HCT116 (cell line): ENCODE measurements around the gene SLC25A29. TPM values are rescaled to one million over a fixed set of nuclear protein-coding genes. Genes with fewer than 3 reads are reported as not detected.

ENCODE experiments used
- ATAC-seq: fragments of 200-7000 bp; cut with Tn5 transposase; 2 replicates; pipeline ENCODE4 v1.9.1; 2020; ENCODE audit warnings: mild to moderate bottlenecking, moderate library complexity
- BruUV-seq: library from RNA; stranded (reverse); fragments of 400-500 nt; replicated peaks from 2 replicates; lab custom pipeline; 2021; lab: Mats Ljungman, UMichigan
- CTCF ChIA-PET: fragments of 300-600 bp; sonication (Branson Sonifier 250); formaldehyde crosslinking; loops from one replicate; lab custom pipeline; 2021; ENCODE audit warnings: antibody characterized with exemption; lab: Charles Lee
- POLR2A ChIA-PET: fragments of 300-600, 350-600 bp; sonication (Branson Sonifier 250); formaldehyde crosslinking; loops from one replicate; lab custom pipeline; 2021; ENCODE audit warnings: antibody characterized with exemption; lab: Charles Lee
- RAD21 ChIA-PET, 2 experiments: fragments of 300-600 bp; sonication (Branson Sonifier 250); formaldehyde crosslinking; loops; one replicate each; lab custom pipeline; 2023; ENCODE audit warnings: low total read pairs in 2 of 2; ENCODE audit not compliant: uncharacterized antibody in 2 of 2, unreplicated experiment in 2 of 2, low non-redundant PET in 1 of 2; lab: Charles Lee
- DNase-seq: peaks from one replicate; pipeline ENCODE4 v3.0.0-alpha.2; 2010; ENCODE audit warnings: low read depth, low spot score
- H2AFZ ChIP-seq: fragments of 200-600 bp; shearing (Covaris generic), sonication (generic); 2 replicates; pipeline ENCODE4 v1.6.1; 2017; ENCODE audit warnings: low read depth, mixed run types, mixed read lengths, antibody characterized with exemption, low read length; ENCODE audit not compliant: poor library complexity, severe bottlenecking
- H3K27ac ChIP-seq: 2 replicates; pipeline ENCODE4 v1.5.1; 2012; ENCODE audit warnings: low read depth, low read length
- H3K27me3 ChIP-seq: fragments of 200-600 bp; sonication (generic); 2 replicates; pipeline ENCODE4 v1.6.1; 2016; ENCODE audit warnings: mixed run types, low read length, mixed read lengths; ENCODE audit not compliant: insufficient read depth
- H3K36me3 ChIP-seq, 2 experiments: fragments of 200-500 bp in 1 of 2; fragments of 200-600 bp in 1 of 2; sonication (Bioruptor generic) in 1 of 2; sonication (generic) in 1 of 2; 2 replicates each; pipeline versions ENCODE4 v1.5.1 to v1.6.1; 2014 to 2016; ENCODE audit warnings: low read length in 2 of 2, inconsistent platforms in 1 of 2, mixed read lengths in 1 of 2, mixed run types in 1 of 2; ENCODE audit not compliant: insufficient read depth in 2 of 2, control insufficient read depth in 1 of 2
- H3K4me1 ChIP-seq, 2 experiments: fragments of 200-600 bp in 1 of 2; sonication (generic) in 1 of 2; 2 replicates each; pipeline versions ENCODE4 v1.5.1 to v1.6.1; 2012 to 2017; ENCODE audit warnings: low read length in 2 of 2, inconsistent platforms in 1 of 2, mild to moderate bottlenecking in 1 of 2, mixed read lengths in 1 of 2, mixed run types in 1 of 2, moderate library complexity in 1 of 2; ENCODE audit not compliant: insufficient read depth in 2 of 2, control insufficient read depth in 1 of 2
- H3K4me2 ChIP-seq: fragments of 200-600 bp; sonication (generic); 2 replicates; pipeline ENCODE4 v1.6.1; 2017; ENCODE audit warnings: mixed run types, low read length, mixed read lengths
- H3K4me3 ChIP-seq, 2 experiments: fragments of 200-600 bp in 1 of 2; sonication (generic) in 1 of 2; replicated peaks in 1 of 2; 2 replicates each; pipeline ENCODE4 v1.5.1; 2011 to 2016; ENCODE audit warnings: low read length in 2 of 2, control low read depth in 1 of 2, low read depth in 1 of 2, mild to moderate bottlenecking in 1 of 2, mixed read lengths in 1 of 2, mixed run types in 1 of 2
- H3K79me2 ChIP-seq: fragments of 200-600 bp; sonication (generic); 2 replicates; pipeline ENCODE4 v1.6.1; 2017; ENCODE audit warnings: mild to moderate bottlenecking, mixed run types, low read length, moderate library complexity, mixed read lengths; ENCODE audit not compliant: insufficient read depth
- H3K9ac ChIP-seq: fragments of 200-600 bp; sonication (generic); 2 replicates; pipeline ENCODE4 v1.6.1; 2016; ENCODE audit warnings: low read length, mixed read lengths
- H3K9me2 ChIP-seq: fragments of 200-600 bp; sonication (generic), shearing (Covaris generic); 2 replicates; pipeline ENCODE4 v1.6.1; 2017; ENCODE audit warnings: mixed run types, mild to moderate bottlenecking, moderate library complexity; ENCODE audit not compliant: insufficient read depth
- H3K9me3 ChIP-seq, 2 experiments: fragments of 200-500 bp in 1 of 2; fragments of 200-600 bp in 1 of 2; sonication (Bioruptor generic) in 1 of 2; sonication (generic) in 1 of 2; 2 replicates each; pipeline ENCODE4 v1.6.1; 2014 to 2017; ENCODE audit warnings: low read length in 2 of 2, mixed read lengths in 2 of 2, inconsistent platforms in 1 of 2, low read depth in 1 of 2, mild to moderate bottlenecking in 1 of 2, mixed run types in 1 of 2, moderate library complexity in 1 of 2; ENCODE audit not compliant: control insufficient read depth in 1 of 2, insufficient read depth in 1 of 2
- H4K20me1 ChIP-seq: fragments of 200-600 bp; sonication (generic), shearing (Covaris generic); 2 replicates; pipeline ENCODE4 v1.6.1; 2017; ENCODE audit warnings: mixed run types, mild to moderate bottlenecking, moderate library complexity; ENCODE audit not compliant: insufficient read depth
- ATF3 ChIP-seq: IDR thresholded peaks from 2 replicates; pipeline ENCODE4 v1.6.1; 2012
- CBX3 ChIP-seq: IDR thresholded peaks from 2 replicates; pipeline ENCODE4 v1.6.1; 2012; ENCODE audit warnings: low read depth
- EGR1 ChIP-seq: IDR thresholded peaks from 2 replicates; pipeline ENCODE4 v1.6.1; 2012; ENCODE audit warnings: low read depth
- ELF1 ChIP-seq: IDR thresholded peaks from 2 replicates; pipeline ENCODE4 v1.6.1; 2012; ENCODE audit warnings: low read depth, borderline replicate concordance
- EZH2 ChIP-seq: fragments of 200-600 bp; sonication (generic); IDR thresholded peaks from 2 replicates; pipeline ENCODE4 v1.6.1; 2017; ENCODE audit warnings: antibody characterized with exemption, mixed run types
- EZH2phosphoT487 ChIP-seq: fragments of 200-600 bp; IDR thresholded peaks from 2 replicates; pipeline ENCODE4 v1.6.1; 2018; ENCODE audit warnings: antibody characterized with exemption, borderline replicate concordance
- JUND ChIP-seq: IDR thresholded peaks from 2 replicates; pipeline ENCODE4 v1.6.1; 2012
- POLR2AphosphoS5 ChIP-seq: IDR thresholded peaks from 2 replicates; pipeline ENCODE4 v1.6.1; 2011; ENCODE audit warnings: mild to moderate bottlenecking, low read depth, low read length, moderate library complexity
- SP1 ChIP-seq: IDR thresholded peaks from 2 replicates; pipeline ENCODE4 v1.6.1; 2012; ENCODE audit warnings: low read depth
- TCF7L2 ChIP-seq: IDR thresholded peaks from 2 replicates; pipeline ENCODE4 v1.7.0; 2011; ENCODE audit warnings: borderline replicate concordance, inconsistent platforms; ENCODE audit not compliant: insufficient read depth, insufficient read length; ENCODE audit errors: extremely low read depth
- YY1 ChIP-seq: IDR thresholded peaks from 2 replicates; pipeline ENCODE4 v1.6.1; 2011; ENCODE audit warnings: low read length, low read depth, moderate library complexity, mild to moderate bottlenecking; ENCODE audit not compliant: insufficient replicate concordance; ENCODE audit errors: extremely low read depth
- ZBTB33 ChIP-seq: IDR thresholded peaks from 2 replicates; pipeline ENCODE4 v1.6.1; 2011; ENCODE audit warnings: mild to moderate bottlenecking, low read length, moderate library complexity; ENCODE audit not compliant: insufficient replicate concordance; ENCODE audit errors: extremely low read depth
- intact Hi-C: fragments of 100-400 bp; cut with micrococcal nuclease; formaldehyde crosslinking; loops from 2 replicates; pipeline ENCODE4 v1.10.0; 2022
- total RNA-seq: library from RNA; stranded (reverse); gene quantifications from one replicate; pipeline ENCODE4 v1.2.1, GENCODE V29; 2021; ENCODE audit not compliant: unreplicated experiment
- TF ChIP-seq, protein P1 (sequence below), 3 experiments: fragments of 200-600 bp in 1 of 3; sonication (generic) in 1 of 3; IDR thresholded peaks in 2 of 3; conservative IDR thresholded peaks in 1 of 3; 2 replicates each; pipeline ENCODE4 v1.5.1; 2012 to 2017; ENCODE audit warnings: low read depth in 2 of 3, low read length in 2 of 3, antibody characterized with exemption in 1 of 3, borderline replicate concordance in 1 of 3, control low read depth in 1 of 3, mild to moderate bottlenecking in 1 of 3, mixed read lengths in 1 of 3, mixed run types in 1 of 3, moderate library complexity in 1 of 3; ENCODE audit not compliant: insufficient read depth in 1 of 3

Gene SLC25A29
- total RNA-seq, 1 experiment from 2014 or later = 38.7 TPM

GRCh38 chr14:100339766-100340422 is 33.6 kb upstream of the SLC25A29 start:
- CTCF ChIA-PET = no interaction called here
- Histone ChIP-seq H3K4me1 (peaks cover 0 to 8% of the 10 kb centered on the region in 2 experiments; a peak in 1 of 4 replicates), H3K4me3 (no peak overlapping the region), H3K9ac (no peak overlapping the region), H2AFZ (no peak overlapping the region), H3K9me3 (no peaks in the 10 kb centered on the region), H3K36me3 (peaks cover 7 to 16% of the 10 kb centered on the region in 2 experiments; a peak in 3 of 4 replicates), H3K27me3 (no peaks in the 10 kb centered on the region), H3K79me2 (no peaks in the 10 kb centered on the region), H4K20me1 (no peaks in the 10 kb centered on the region), H3K9me2 (no peaks in the 10 kb centered on the region), H3K4me2 (no peak overlapping the region), H3K27ac (no peak overlapping the region)
- DNase-seq = no peak
- intact Hi-C loops = no loop called here
- ATAC-seq = no peak
- TF ChIP-seq ZBTB33 (no peak), POLR2AphosphoS5 (peak; percentile 14; the same call in 1 of the 2 replicates)
- no TSS peak for BruUV-seq
- RAD21 ChIA-PET = no interaction called here
- POLR2A ChIA-PET = no interaction called here

DNA sequence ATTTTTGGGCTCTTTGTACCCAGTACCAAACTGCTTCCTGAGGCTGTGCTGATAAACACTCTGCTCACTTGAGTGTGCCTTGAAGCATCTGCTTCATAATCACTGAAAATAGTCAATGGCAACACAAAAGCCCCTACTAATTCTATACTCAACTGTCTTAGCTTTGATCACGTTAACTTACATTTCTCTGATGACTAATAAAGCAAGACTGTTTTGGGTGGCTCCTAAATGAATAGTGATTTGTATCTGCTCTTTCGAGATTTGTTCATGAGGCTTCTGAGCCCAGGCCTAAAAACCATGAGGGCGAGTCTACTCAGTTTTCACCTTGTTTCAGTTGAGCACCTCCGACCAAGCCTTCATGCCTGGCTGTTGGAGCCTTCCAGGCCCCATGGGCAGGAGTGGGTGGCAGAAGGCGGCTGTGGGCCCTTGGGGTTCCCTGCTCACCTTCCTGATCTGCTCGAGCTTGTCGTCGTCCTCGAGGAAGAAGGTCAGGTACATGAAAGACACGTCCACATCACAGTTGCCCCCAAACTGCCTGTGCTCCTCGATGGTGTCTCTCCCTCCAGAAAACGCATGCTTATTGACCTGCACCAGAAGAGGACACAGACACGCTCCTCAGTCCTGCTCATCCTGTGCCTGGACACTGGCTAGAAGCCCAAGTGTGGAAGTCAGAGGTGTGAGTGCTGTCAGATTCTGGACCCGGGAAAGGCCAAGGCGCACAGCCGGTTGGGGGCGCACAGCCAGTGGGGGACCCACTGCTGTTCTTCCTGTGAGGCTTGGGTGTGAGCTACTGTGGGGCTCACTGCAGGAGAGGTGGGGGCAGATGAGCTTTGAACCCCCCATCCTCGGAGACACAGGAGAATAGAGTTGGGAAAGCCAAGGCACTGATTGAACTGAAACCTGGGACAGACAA is 30.6 kb upstream of the SLC25A29 start:
- RAD21 ChIA-PET = no interaction called here
- ATAC-seq (no peak), DNase-seq (no peak)
- H3K4me3 ChIP-seq = no peak overlapping the region
- no peak overlapping the region for H3K27ac ChIP-seq
- BruUV-seq = no TSS peak
- H2AFZ ChIP-seq = no peak overlapping the region
- no peaks in the 10 kb centered on the region for H3K27me3 ChIP-seq
- no peaks in the 10 kb centered on the region for H3K9me3 ChIP-seq
- H3K9ac ChIP-seq = no peak overlapping the region
- H4K20me1 ChIP-seq = no peaks in the 10 kb centered on the region
- POLR2A ChIA-PET = no interaction called here
- intact Hi-C loops = no loop called here
- H3K4me1 ChIP-seq = peaks cover 0 to 8% of the 10 kb centered on the region in 2 experiments; a peak in 1 of 4 replicates
- no peak overlapping the region for H3K4me2 ChIP-seq
- peaks cover 7 to 14% of the 10 kb centered on the region in 2 experiments; a peak in 3 of 4 replicates for H3K36me3 ChIP-seq
- H3K79me2 ChIP-seq = no peaks in the 10 kb centered on the region
- CTCF ChIA-PET = no interaction called here
- no peaks in the 10 kb centered on the region for H3K9me2 ChIP-seq
- TF ChIP-seq CBX3 = no peak
- TF ChIP-seq, protein P1, sequence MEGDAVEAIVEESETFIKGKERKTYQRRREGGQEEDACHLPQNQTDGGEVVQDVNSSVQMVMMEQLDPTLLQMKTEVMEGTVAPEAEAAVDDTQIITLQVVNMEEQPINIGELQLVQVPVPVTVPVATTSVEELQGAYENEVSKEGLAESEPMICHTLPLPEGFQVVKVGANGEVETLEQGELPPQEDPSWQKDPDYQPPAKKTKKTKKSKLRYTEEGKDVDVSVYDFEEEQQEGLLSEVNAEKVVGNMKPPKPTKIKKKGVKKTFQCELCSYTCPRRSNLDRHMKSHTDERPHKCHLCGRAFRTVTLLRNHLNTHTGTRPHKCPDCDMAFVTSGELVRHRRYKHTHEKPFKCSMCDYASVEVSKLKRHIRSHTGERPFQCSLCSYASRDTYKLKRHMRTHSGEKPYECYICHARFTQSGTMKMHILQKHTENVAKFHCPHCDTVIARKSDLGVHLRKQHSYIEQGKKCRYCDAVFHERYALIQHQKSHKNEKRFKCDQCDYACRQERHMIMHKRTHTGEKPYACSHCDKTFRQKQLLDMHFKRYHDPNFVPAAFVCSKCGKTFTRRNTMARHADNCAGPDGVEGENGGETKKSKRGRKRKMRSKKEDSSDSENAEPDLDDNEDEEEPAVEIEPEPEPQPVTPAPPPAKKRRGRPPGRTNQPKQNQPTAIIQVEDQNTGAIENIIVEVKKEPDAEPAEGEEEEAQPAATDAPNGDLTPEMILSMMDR (IDR thresholded peaks at IDR 0.05 in 2 of 3, conservative IDR thresholded peaks at IDR 0.05 in 1 of 3; ENCODE audit: borderline replicate concordance in 1 of 3, insufficient read depth in 1 of 3, low read depth in 2 of 3, low read length in 2 of 3) = no peak
- TF ChIP-seq YY1 = no peak
- TF ChIP-seq EGR1 = no peak
- TF ChIP-seq ELF1 = no peak
- TF ChIP-seq SP1 = no peak
- TF ChIP-seq JUND = no peak
- no peak for TF ChIP-seq TCF7L2
- no peak for TF ChIP-seq ATF3
- TF ChIP-seq EZH2 = no peak
- TF ChIP-seq POLR2AphosphoS5 = no peak
- no peak for TF ChIP-seq EZH2phosphoT487
